Hematopoietic multipotent progenitor cell treated with erythropoietin and hydrocortisone succinate and interleukin-3 and kit ligand, for 6 days (in vitro differentiated cells): ENCODE measurements around the gene DCTN2.
"Not testable (repeated sequence)": the region's sequence is repeated elsewhere in the genome, so short reads cannot be mapped to it uniquely, and the experiment has no call there.

Experiments
- DNase-seq: peaks from one replicate; pipeline ENCODE4 v3.0.0-alpha.2; 2015

The DCTN2 gene

DNA sequence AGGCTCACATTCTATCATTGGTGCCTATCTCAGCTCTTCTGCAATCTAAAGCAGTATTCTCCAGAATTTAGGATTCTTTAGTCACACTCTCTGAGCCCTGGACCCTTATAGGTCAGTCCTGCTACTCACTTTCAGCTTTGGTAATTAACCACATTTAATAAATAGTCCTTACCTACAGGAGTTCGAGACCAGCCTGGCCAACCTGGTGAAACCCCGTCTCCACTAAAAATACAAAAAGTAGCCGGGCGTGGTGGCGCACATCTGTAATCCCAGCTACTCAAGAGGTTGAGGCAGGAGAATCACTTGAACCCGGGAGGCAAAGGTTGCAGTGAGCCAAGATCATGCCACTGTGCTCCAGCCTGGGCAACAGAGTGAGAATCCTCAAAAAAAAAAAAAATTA is 33.3 kb downstream of the DCTN2 start:
- DNase-seq = not testable (repeated sequence)

DNA sequence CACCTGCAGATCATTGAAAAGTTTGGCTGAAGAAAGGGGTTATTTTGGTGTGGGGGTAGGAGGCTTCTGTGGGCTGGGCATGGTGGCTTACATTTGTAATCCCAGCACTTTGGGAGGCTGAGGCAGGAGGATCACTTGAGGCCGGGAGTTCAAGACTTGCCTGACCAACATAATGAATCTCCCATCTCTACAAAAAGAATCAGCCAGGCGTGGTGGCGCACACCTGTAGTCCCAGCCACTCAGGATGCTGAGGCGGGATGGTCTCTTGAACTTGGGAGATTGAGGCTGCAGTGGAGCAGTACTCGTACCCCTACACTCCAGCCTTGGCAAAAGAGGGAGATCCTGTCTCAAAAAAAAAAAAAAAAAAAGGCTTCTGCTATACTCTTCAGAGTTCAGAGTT is 33.7 kb downstream of the DCTN2 start:
- DNase-seq = no peak

DNA sequence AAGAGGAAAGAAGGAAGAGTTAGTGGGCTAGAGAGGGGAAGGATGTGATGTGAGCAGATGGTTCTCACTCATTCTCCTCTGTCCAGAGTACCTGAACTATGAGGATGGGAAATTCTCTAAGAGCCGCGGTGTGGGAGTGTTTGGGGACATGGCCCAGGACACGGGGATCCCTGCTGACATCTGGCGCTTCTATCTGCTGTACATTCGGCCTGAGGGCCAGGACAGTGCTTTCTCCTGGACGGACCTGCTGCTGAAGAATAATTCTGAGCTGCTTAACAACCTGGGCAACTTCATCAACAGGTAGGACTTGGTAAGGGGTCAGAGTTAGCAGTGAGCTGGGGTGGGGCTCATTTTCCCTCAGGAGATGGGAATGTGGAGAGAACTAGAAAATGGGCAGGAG is 34.3 kb downstream of the DCTN2 start:
- no peak for DNase-seq

DNA sequence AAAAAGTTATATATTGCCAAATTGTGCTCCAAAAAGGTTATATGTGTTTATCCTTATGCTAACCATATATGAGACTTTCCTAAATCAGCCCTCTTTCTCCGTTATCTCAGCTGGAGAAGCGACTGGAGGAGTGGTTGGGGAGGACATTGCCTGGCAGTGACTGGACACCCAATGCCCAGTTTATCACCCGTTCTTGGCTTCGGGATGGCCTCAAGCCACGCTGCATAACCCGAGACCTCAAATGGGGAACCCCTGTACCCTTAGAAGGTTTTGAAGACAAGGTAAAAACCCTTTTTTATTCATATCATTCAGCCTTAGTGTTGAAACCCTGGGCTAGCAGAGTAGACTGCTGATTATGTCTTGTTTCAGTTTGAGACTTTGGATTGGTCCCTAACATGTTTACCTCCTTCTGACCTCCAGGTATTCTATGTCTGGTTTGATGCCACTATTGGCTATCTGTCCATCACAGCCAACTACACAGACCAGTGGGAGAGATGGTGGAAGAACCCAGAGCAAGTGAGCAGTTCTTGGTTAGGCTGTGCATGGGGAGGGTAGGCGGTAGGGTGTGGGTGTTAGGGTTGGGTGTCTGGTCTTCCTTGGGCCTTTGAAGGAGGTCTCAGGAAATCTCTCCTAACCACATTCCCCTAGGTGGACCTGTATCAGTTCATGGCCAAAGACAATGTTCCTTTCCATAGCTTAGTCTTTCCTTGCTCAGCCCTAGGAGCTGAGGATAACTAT is 35.2 kb downstream of the DCTN2 start:
- DNase-seq = no peak

DNA sequence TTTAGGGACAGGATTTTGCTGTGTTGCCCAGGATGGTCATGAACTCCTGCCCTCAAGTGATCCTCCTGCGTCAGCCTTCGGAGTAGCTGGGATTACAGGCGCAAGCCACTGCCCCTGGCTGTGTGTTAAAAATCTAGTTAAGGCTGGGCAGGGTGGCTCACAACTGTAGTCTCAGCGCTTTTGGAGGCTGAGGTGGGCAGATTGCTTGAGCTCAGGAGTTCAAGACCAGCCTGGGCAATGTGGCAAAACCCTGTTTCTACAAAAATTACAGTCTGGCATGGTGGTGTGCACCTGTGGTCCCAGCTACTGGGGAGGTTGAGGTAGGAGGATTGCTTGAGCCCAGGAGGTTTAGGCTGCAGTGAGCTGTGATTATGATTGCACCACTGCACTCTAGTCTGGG is 35.8 kb downstream of the DCTN2 start:
- DNase-seq = no peak

DNA sequence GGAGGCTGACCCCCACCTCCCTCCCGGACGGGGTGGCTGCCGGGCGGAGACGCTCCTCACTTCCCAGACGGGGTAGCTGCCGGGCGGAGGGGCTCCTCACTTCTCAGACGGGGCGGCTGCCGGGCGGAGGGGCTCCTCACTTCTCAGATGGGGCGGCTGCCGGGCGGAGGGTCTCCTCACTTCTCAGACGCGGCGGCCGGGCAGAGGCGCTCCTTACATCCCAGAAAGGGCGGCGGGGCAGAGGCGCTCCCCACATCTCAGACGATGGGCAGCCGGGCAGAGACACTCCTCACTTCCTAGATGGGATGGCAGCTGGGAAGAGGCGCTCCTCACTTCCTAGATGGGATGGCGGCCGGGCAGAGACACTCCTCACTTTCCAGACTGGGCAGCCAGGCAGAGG is 39.2 kb downstream of the DCTN2 start:
- DNase-seq = not testable (repeated sequence)

DNA sequence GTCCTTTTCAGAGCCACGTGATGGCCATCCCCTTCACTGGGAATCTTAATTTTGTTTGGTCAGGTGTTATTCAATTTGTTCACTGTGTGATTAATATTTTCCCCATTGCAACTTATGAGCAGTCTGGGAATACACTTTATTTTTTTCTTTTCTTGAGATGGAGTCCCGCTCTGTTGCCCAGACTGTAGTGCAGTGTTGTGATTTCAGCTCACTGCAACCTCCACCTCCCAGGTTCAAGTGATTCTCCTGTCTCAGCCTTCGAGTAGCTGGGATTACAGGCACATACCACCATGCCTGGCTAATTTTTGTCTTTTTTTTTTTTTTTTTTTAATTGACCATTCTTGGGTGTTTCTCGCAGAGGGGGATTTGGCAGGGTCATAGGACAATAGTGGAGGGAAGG is 40.5 kb downstream of the DCTN2 start:
- DNase-seq = not testable (repeated sequence)

DNA sequence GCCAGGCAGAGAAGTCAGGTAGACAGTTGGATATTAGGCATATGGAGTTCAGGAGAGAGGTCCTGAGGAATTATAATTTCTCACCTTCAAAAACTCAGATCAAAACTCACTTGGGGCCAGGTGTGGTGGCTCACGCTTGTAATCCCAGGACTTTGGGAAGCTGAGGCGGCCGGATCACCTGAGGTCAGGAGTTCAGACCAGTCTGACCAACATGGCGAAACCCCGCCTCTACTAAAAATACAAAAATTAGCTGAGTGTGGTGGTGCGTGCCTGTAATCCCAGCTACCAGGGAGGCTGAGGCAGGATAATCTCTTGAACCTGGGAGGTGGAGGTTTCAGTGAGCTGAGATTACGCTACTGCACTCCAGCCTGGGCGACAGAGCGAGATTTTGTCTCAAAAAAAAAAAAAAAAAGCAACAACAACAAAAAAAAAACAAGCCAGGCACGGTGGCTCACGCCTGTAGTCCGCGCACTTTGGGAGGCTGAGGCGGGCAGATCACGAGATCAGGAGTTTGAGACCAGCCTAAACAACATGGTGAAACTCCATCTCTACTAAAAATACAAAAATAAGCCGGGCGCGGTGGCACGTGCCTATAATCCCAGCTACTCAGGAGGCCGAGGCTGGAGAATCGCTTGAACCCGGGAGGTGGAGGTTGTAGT is 44.6 kb downstream of the DCTN2 start:
- DNase-seq = not testable (repeated sequence)

DNA sequence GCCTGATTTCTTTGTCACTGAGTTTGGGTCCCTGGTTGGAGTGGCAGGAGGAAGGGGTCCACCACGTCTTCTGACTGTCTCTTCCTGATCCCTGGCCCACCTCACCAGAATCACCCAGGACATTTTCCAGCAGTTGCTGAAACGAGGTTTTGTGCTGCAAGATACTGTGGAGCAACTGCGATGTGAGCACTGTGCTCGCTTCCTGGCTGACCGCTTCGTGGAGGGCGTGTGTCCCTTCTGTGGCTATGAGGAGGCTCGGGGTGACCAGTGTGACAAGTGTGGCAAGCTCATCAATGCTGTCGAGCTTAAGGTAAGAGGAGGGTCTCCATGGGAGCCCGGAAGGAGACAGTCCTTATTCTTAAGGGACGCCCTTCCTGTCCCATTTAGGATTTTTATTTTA is 46.8 kb downstream of the DCTN2 start:
- DNase-seq = no peak

DNA sequence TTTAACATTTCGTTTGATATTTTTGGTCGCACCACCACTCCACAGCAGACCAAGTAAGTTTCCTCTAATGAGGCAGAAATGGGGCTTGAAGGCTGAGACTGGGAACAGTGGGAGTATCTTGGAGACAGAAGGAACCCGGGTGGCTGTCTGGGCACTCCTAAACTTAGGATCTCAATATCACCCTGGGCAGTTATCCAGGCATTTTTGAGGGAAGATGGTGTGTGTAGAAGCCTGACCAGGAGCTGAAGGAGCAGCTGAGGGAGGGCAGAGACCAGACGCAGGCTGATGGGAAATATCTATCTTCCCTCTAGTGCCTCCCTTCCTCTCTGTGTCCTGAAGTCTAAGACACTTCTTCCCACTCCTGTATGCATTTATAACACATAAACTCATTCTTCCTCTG is 48.4 kb downstream of the DCTN2 start:
- DNase-seq = no peak

DNA sequence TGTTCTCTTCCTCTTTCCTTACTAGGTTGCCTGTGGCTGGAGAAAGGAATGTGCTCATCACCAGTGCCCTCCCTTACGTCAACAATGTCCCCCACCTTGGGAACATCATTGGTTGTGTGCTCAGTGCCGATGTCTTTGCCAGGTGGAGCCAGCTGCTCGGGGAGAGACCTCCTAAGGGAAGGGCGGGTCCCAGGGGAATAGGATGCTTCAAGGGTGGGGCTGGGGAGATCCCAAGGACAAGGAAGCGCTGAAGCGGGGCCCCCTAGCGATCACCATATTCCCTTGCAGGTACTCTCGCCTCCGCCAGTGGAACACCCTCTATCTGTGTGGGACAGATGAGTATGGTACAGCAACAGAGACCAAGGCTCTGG is 48.9 kb downstream of the DCTN2 start:
- no peak for DNase-seq

DNA sequence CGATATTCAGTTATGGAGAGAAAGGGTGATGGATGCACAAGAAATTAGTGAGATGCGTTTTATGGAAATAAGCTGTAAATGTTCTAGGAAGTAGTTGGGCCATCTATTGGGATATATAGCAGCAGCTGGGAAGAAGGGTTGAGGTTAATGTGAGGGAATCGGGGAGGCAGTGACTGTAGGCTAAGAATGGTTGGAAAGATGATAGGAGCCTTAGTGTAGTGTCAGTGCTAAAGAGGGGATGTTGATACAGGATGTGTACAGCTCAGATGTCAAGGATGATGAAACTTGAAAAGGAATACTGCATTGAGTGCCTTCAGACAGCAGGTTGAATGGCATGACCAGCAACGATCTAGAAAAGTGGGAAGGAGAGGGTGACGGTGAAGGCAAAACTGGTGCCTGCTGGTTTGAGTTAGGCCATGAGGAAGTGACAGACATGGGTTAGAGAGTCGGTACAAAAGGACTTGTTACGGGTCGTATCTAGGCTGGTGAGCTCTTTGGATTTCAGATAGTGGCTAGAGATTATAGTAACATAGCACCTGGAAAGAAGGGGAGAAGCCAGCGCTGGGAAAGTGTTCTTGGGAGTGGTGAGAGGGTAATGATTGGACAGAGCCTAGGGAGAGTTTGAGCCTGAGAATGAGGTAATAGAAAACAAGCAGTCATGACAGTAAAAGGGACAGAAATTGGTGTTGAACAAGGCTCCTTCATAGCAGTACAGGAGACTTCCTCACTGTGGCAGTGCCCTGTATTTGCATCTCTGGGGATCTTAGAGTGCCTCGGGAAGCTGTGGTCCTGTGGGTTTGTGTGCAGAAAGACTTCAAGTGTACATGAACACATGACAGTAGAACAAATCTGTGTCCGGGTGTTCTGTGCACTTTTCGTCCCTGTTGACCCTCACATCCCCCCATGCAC is 49.5 kb downstream of the DCTN2 start:
- no peak for DNase-seq

DNA sequence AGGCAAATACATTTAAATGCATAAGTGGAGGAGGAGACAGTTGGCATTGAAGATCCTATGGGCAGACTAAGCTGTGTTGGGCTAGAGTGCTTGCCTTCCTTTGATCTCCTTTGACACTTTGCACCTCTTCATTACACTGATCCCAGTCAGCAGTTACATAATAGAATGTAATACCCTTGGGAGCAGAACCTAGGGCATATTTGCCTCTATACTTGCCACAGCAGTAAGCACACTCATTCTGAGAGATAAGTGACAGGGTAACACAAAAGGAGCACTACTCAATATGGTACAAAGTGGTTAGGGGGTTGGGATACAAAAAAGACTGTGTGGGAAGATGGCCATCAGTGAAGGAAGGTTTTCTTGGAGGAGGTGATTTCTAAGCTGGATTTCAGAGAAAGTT is 50.2 kb downstream of the DCTN2 start:
- no peak for DNase-seq

DNA sequence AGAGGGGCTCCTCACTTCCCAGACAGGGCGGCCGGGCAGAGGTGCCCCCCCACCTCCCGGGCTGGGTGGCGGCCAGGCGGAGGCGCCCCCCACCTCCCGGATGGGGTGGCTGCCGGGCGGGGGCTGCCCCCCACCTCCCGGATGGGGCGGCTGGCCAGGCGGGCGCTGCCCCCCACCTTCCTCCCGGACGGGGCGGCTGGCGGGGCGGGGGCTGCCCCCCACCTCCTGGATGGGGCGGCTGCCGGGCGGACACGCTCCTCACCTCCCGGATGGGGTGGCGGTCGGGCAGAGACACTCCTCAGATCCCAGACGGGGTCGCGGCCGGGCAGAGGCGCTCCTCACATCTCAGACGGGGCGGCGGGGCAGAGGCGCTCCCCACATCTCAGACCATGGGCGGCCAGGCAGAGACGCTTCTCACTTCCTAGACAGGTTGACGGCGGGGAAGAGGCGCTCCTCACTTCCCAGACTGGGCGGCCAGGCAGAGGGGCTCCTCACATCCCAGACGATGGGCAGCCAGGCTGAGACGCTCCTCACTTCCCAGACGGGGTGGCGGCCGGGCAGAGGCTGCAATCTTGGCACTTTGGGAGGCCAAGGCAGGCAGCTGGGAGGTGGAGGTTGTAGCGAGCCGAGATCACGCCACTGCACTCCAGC is 51.8 kb downstream of the DCTN2 start:
- DNase-seq = not testable (repeated sequence)

DNA sequence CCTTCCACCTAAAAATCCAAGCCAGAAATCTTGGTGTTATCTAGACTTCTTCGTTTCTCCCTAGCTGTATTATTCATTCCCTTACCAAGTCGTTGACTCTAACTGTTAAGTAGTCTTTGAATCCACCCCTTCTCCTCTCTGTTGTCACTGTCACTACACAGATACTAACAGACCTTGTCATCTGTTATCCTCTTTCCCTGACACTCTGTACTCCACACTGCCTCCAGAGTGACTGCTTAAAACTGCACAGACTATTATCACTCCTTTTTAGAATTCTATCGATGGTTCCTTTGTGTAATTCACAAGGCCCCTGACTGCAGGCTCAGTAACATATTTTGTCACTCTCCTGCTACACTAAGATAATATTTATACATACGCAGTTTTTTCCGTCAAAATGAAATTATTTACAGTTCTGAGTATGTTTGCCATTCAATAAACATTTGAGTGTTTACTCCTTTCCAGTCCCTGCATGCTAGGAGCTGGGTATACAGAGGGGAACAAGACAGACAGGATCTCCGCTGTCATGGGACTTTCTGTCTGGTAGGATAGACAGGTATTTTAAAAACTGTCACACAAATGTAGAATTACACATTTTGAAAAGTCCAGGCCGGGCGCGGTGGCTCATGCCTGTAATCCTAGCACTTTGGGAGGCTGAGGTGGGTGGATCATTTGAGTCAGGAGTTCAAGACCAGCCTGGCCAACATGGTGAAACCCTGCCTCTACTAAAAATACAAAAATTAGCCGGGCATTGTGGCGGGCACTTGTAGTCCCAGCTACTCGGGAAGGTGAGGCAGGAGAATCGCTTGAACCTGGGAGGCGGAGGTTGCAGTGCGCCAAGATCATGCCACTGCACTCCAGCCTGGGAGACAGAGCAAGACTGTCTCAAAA is 55.4 kb downstream of the DCTN2 start:
- DNase-seq = peak; percentile 76

DNA sequence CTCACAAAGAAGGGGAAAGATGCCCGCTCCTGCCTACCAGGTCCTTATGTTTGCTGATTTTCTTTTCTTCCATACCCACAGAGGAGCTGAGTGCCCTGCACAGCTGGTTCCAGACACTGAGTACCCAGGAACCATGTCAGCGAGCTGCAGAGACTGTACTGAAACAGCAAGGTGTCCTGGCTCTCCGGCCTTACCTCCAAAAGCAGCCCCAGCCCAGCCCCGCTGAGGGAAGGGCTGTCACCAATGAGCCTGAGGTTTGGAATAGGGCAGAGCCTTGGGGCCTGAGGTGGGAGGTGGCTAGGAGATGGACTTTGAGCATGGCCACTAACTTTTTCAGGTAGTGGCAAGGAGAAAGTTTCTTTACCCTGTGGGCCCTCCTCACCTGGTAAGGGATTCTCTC is 56.9 kb downstream of the DCTN2 start:
- no peak for DNase-seq

DNA sequence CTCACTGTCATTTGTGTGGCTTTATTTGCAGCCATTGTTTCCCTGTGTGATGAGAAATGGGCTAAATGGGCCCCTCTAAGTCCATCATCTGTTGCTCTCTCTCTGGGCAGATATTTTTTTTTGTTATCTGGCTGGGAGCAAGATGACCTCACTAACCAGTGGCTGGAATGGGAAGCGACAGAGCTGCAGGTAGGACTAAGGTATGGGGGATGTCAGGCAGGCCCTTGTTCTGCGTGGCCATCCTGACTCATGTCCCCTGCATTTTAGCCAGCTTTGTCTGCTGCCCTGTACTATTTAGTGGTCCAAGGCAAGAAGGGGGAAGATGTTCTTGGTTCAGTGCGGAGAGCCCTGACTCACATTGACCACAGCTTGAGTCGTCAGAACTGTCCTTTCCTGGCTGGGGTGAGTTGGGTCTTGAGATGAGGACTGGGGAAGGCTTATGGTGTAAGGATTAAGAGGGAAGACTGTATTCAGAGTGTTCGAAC is 57.8 kb downstream of the DCTN2 start:
- no peak for DNase-seq

DNA sequence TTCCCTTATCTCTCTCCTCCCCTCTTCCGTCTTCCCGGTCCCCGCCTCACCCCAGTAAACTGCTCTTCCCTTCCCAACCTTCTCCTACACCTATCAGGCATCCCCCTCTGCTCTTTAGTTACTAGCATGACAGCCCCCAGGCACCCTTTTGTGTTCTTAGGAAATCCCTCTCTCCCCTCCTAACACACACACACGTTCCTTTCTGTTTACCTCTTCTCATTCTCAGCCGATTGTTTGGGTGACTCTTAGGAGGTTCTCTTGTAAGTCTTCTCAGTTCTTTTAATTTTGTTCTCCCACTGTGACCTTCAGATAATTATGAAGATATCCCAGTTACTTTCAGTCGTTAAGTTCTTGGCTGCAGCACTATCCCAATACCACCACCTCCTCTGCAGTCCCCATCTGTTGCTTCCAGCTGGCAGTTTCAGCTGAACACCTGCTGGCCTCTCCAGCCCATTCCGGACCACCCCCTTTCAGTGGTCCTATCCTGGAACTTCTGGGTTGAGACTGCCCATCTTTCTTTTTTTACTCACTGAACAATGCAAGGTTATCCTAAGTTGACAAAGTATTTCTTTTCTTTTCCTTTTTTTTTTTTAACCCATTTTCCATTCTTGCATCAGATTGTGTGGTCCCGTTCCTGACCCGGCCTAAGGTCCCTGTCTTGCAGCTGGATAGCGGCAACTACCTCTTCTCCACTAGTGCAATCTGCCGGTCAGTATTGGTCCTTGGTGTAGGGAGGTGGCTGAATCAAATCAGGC is 58.4 kb downstream of the DCTN2 start:
- peak; percentile 35 for DNase-seq

DNA sequence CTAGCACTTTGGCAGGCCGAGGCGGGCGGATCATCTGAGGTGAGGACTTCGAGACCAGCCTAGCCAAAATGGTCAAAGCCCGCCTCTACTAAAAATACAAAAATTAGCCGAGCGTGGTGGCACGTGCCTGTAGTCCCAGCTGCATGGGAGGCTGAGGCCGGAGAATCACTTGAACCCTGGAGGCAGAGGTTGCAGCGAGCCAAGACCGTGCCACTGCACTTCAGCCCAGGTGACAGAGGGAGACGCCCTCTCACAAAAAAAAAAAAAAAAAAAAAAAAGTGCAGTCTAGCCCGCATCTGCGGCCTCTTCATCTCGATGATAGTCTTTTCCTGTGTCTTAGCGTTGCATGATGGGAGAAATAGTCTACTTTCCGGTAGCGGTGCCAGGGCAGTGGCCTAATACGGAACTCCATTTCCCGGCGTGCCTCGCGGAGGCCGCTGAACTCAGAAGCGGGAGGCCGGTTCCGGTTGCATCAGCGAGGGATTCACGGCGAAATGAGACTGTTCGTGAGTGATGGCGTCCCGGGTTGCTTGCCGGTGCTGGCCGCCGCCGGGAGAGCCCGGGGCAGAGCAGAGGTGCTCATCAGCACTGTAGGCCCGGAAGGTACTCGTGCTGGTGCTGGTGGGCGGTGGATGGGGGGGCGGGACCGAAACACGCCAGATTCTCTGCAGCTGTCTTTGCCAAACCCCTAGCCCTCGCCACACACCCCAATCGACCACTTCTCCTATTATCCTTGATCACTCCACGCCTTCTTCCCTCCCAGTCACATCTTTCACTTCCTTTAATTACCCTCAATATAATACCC is 59.2 kb downstream of the DCTN2 start, which contains the start of gene MARS1:
MARS1 (plus strand) TSS at position 472 of the 805 bp plus-strand sequence; CDS start at position 495, 23 bp downstream.
- peak; percentile 99 for DNase-seq

DNA sequence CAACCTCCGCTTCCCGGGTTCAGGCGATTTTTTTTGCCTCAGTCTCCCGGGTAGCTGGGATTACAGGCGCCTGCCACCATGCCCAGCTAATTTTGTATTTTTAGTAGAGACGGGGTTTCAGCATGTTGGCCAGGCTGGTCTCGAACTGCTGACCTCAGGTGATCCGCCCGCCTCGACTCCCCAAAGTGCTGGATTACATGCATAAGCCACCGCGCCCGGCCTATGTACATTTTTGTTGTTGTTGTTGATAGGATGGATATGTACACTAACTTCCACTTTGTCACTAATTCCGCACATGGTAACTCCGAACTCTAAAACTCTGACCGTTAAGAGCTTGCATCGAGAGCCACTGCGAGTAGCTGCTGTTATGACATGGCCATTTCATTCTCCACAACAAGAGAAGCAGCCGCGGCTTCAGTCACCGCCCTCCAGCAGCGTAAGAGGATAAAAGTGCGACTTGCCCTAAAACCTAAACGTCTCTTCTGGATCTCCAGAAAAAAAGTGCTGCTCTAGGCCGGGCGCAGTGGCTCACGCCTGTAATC is 59.9 kb downstream of the DCTN2 start:
- DNase-seq = no peak
